ENCODE measurements around the gene TPM3.
"Not testable (repeated sequence)": the region's sequence is repeated elsewhere in the genome, so short reads cannot be mapped to it uniquely, and the experiment has no call there.

The TPM3 gene

DNA sequence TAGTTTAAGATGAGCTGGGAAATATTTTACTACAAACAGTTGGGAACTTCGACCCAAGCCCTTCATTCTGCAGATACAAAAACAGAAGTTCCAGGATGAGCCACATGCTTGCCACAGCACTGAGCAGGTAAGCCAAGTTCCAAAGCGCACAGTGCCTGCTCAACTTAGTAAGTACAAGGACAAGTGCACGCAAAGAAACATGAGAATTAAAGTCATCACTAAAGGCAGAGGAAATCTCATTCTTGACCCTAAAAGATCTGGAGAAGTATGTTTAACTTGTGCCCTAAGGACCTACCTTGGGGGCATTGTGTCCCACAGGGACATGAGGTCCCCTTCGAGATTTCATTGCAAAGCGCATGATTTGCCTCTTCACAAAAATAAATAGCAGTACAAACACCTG, 27.6 kb upstream of the TPM3 start:
- TF ChIP-seq CTCF (IDR thresholded peaks at IDR 0.05; ENCODE audit: extremely low read depth, missing control alignments), result no peak
- DNase-seq (ENCODE audit: low spot score), result no peak

GRCh38 chr1:154218545-154218944, 26.6 kb upstream of the TPM3 start:
- no peak for DNase-seq (ENCODE audit: low spot score)
- no peak for TF ChIP-seq CTCF (IDR thresholded peaks at IDR 0.05; ENCODE audit: extremely low read depth, missing control alignments)

- no peak for TF ChIP-seq CTCF (IDR thresholded peaks at IDR 0.05; ENCODE audit: extremely low read depth, missing control alignments)
- DNase-seq (ENCODE audit: low spot score), result no peak
Observed at GRCh38 chr1:154213274-154213673, 21.4 kb upstream of the TPM3 start.

DNA sequence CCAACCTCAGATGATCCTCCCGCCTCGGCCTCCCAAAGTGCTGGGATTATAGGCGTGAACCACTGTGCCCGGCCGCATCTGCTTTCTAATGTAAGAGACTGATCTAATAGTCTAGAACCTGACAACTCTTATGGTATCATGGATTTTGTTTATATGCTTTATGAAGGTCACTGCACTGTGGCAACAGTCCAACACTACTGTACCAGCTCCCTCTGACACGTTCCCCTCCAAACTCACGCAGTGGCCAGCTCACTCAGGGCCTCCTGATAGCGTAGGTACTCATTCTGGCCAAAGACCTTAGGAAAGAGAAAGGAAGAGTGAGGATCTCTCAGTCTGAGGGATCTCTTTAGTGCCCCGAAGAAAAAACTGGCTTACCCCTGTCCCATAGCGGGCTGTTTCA, 20.2 kb upstream of the TPM3 start:
- no peak for TF ChIP-seq CTCF (IDR thresholded peaks at IDR 0.05; ENCODE audit: extremely low read depth, missing control alignments)
- no peak for DNase-seq (ENCODE audit: low spot score)

DNA sequence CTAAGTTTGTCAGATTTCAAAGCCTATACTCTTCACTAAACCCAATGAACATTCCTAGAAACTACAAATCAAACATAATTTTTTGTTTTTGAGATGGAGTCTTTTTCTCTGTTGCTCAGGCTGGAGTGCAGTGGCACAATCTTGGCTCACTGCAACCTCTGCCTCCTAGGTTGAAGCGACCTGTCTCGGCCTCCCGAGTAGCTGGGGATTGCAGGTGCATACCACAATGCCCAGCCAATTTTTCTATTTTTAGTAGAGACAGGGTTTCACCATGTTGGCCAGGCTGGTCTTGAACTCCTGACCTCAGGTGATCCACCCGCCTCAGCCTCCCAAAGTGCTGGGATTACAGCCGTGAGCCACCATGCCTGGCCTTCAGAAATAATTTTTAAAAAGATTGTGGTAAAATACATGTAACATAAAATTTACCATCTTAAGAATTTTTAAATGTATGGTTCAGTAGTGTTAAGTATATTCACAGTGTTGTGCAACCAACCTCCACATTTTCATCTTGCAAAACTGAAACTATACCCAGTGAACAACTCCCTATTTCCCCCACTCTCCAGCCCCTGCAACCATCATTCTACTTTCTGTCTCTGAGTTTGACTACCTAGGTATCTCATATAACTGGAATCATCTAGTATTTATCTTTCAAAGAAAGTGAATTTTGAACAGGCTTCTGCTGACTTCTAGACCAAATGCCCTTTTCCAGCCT, 16.9 kb upstream of the TPM3 start:
- no peak for DNase-seq (ENCODE audit: low spot score)
- no peak for TF ChIP-seq CTCF (IDR thresholded peaks at IDR 0.05; ENCODE audit: extremely low read depth, missing control alignments)

DNA sequence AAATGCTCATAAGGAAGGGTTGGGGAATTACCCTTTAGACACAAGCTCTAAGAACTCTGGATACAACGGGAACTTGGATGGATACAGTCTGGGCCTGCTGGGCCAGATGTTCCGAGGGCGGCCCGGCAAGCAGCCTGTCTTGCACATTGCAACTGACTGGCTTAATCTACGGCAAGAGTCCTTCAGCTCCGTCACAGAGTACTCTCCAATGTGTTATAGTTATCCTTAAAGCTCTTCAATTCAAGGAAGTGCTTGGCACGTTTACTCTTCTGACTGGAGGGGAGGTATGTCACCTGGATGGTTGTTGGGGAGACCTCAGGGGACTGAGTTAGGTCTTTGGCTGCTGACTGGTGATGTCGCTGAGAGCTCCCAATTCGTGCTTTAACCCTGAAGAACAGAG, 15.4 kb upstream of the TPM3 start:
- TF ChIP-seq CTCF (IDR thresholded peaks at IDR 0.05; ENCODE audit: extremely low read depth, missing control alignments), result no peak
- DNase-seq (ENCODE audit: low spot score), result no peak

DNA sequence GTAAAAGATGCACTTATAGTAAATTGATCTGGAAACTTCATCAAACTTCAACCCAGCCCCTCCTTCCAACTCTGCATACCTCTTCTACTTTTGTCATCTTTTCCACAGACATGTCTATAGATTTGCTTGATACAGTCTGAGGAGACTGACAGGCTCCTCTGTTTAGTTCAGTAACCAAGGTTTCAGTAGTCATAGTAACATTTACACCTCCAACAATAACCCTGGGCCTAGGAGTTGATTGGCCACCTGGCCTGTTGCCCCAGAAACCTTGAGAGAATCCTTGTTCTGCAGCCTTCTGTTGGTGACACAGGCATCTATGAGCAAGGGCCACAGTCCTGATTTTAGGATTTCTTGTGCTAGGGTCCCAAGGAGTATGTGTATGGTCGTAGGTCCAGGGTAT, 14.3 kb upstream of the TPM3 start, which contains the start of gene CFAP141:
Gene CFAP141, minus strand, starts transcription at position 138 of the 400 bp plus-strand sequence. Its CDS starts 26 bp downstream, at position 112.
- DNase-seq (ENCODE audit: low spot score), result no peak
- no peak for TF ChIP-seq CTCF (IDR thresholded peaks at IDR 0.05; ENCODE audit: extremely low read depth, missing control alignments)

GRCh38 chr1:154205778-154206177, 13.9 kb upstream of the TPM3 start:
- DNase-seq (ENCODE audit: low spot score), result not testable (repeated sequence)

Measured in GM20000 (cell line).